Spleen (tissue), 11 donors: ENCODE measurements around the gene MYOCD. TPM values are rescaled to one million over a fixed set of nuclear protein-coding genes. Genes with fewer than 3 reads are reported as not detected.

Experiments used
- DNase-seq: peaks from one replicate; pipeline ENCODE4 v3.0.0-alpha.2; 2020
- H3K27ac ChIP-seq, 8 donors: fragments of 200-600 bp; sonication (generic) in 7 of 8; 1 replicate in 4 of 8; 2 replicates in 4 of 8; pipeline versions ENCODE4 v1.5.0 to v1.8.0; 2016 to 2021; ENCODE audit warnings: inconsistent platforms in 4 of 8, mild to moderate bottlenecking in 4 of 8, moderate library complexity in 1 of 8
- H3K27me3 ChIP-seq, 7 donors: fragments of 200-600 bp; sonication (generic) in 6 of 7; replicated peaks in 1 of 7; 1 replicate in 4 of 7; 2 replicates in 3 of 7; pipeline versions ENCODE4 v1.5.0 to v1.8.0; 2016 to 2021; ENCODE audit warnings: inconsistent platforms in 3 of 7, mild to moderate bottlenecking in 1 of 7
- H3K36me3 ChIP-seq, 6 donors: fragments of 200-600 bp; sonication (generic) in 5 of 6; 1 replicate in 4 of 6; 2 replicates in 2 of 6; pipeline versions ENCODE4 v1.5.0 to v1.8.0; 2016 to 2021; ENCODE audit warnings: inconsistent platforms in 2 of 6
- H3K4me1 ChIP-seq, 6 donors: fragments of 200-600 bp; sonication (generic) in 5 of 6; 1 replicate in 3 of 6; 2 replicates in 3 of 6; pipeline versions ENCODE4 v1.5.0 to v1.8.0; 2016 to 2021; ENCODE audit warnings: inconsistent platforms in 3 of 6
- H3K4me3 ChIP-seq, 8 donors: fragments of 200-600 bp; sonication (generic) in 7 of 8; 1 replicate in 4 of 8; 2 replicates in 4 of 8; pipeline versions ENCODE4 v1.5.0 to v1.8.0; 2016 to 2021; ENCODE audit warnings: inconsistent platforms in 4 of 8, mild to moderate bottlenecking in 4 of 8, moderate library complexity in 2 of 8
- H3K9me3 ChIP-seq, 8 donors: fragments of 200-600 bp; sonication (generic) in 7 of 8; 1 replicate in 4 of 8; 2 replicates in 4 of 8; pipeline versions ENCODE4 v1.5.0 to v1.8.0; 2016 to 2021; ENCODE audit warnings: inconsistent platforms in 4 of 8
- CTCF ChIP-seq, 11 experiments: fragments of 200-600 bp in 7 of 11; fragments of 450-650 bp in 4 of 11; sonication (generic) in 4 of 11; IDR thresholded peaks in 8 of 11; conservative IDR thresholded peaks in 3 of 11; 1 replicate in 7 of 11; 2 replicates in 4 of 11; pipeline versions ENCODE4 v1.4.0 to v1.8.0; 2016 to 2021; ENCODE audit warnings: antibody characterized with exemption in 11 of 11, inconsistent platforms in 4 of 11, mild to moderate bottlenecking in 1 of 11
- POLR2A ChIP-seq, 3 donors: fragments of 450-650 bp; IDR thresholded peaks; one replicate each; pipeline ENCODE4 v1.5.1; 2017; ENCODE audit warnings: antibody characterized with exemption in 3 of 3, mild to moderate bottlenecking in 1 of 3
- POLR2AphosphoS5 ChIP-seq, 3 donors: sonication (generic); formaldehyde crosslinking; IDR thresholded peaks; one replicate each; pipeline ENCODE4 v1.5.1; 2017; ENCODE audit warnings: antibody characterized with exemption in 3 of 3
- WGBS, 5 donors: extraction: QIAGEN DNeasy Blood & Tissue Kit in 3 of 5; methylation state at CpG; one replicate each; pipeline versions ENCODE4 v1.1.5 to v1.1.7; 2013 to 2018; 5-methylcytosine and 5-hydroxymethylcytosine counted together
- intact Hi-C: fragments of 100-400 bp; cut with DNase I; formaldehyde crosslinking; loops from one replicate; pipeline ENCODE4 v1.15.0; 2023; ENCODE audit warnings: low total_unique reads
- polyA plus RNA-seq, 3 donors: library from polyadenylated mRNA; stranded (reverse); fragments of 200-250 nt; gene quantifications; one replicate each; pipeline ENCODE4 v1.2.1, GENCODE V29; 2013
- total RNA-seq, 7 donors: library from RNA; depleted of rRNA in 3 of 7; stranded (reverse); fragments of >200 nt in 3 of 7; fragmentation: NEBNext Ultra II Directional in 4 of 7; extraction: Animal tissue kit (Norgen Biotek cat#: 25700) in 4 of 7; gene quantifications; one replicate each; pipeline versions ENCODE4 v1.1.0 to v1.2.1, GENCODE V29; 2016 to 2021
- donor health status: healthy with polysubstance abuse.
- donor health status: DM: no; HTN: no; CAD: no; lungs with moderate emphysema.
- donor health status: DM: no; HTN: no; CAD: no.
- donor health status: Bipolar disorder and iron deficiency.
- donor health status: healthy.
- donor health status: DM: no; HTN: no; CAD: no.
- donor health status: DM: yes; HTN: yes; CAD: no.

MYOCD gene
- total and polyA plus RNA-seq, 10 donors = 0.17 to 2.5 (median 0.74) TPM

- no peak for TF ChIP-seq POLR2AphosphoS5 (IDR thresholded peaks at IDR 0.05)
- no peak for TF ChIP-seq POLR2A (IDR thresholded peaks at IDR 0.05)
- TF ChIP-seq CTCF (IDR thresholded peaks at IDR 0.05 in 8 of 11, conservative IDR thresholded peaks at IDR 0.05 in 3 of 11) = no peak
- no peak overlapping the region for H3K27ac ChIP-seq
- WGBS, 5 donors = 82 to 96% (median 86%) methylated on average over 2 of the region's 2 CpGs
- H3K4me1 ChIP-seq = no peaks in the 10 kb centered on the region
- intact Hi-C loops = no loop called here
- no peak overlapping the region for H3K4me3 ChIP-seq
- no peak for DNase-seq
- no peaks in the 10 kb centered on the region for H3K36me3 ChIP-seq
- no peaks in the 10 kb centered on the region for H3K9me3 ChIP-seq
- H3K27me3 ChIP-seq = no peaks in the 10 kb centered on the region
These were observed 60.4 kb downstream of the MYOCD start for GRCh38 chr17:12726131-12726530.

GRCh38 chr17:12727076-12727760 is 61.5 kb downstream of the MYOCD start:
- intact Hi-C loops = no loop called here
- 70 to 81% (median 78%) methylated on average over 6 of the region's 6 CpGs for WGBS, 5 donors

GRCh38 chr17:12727881-12728280 is 62.2 kb downstream of the MYOCD start:
- H3K4me1 ChIP-seq = no peaks in the 10 kb centered on the region
- no peak for DNase-seq
- intact Hi-C loops = no loop called here
- H3K9me3 ChIP-seq = no peaks in the 10 kb centered on the region
- no peaks in the 10 kb centered on the region for H3K36me3 ChIP-seq
- TF ChIP-seq POLR2A (IDR thresholded peaks at IDR 0.05) (no peak), CTCF (IDR thresholded peaks at IDR 0.05 in 8 of 11, conservative IDR thresholded peaks at IDR 0.05 in 3 of 11) (no peak), POLR2AphosphoS5 (IDR thresholded peaks at IDR 0.05) (no peak)
- no peak overlapping the region for H3K4me3 ChIP-seq
- H3K27me3 ChIP-seq = no peaks in the 10 kb centered on the region
- WGBS, 5 donors = 86 to 91% (median 90%) methylated on average over 7 of the region's 7 CpGs
- no peak overlapping the region for H3K27ac ChIP-seq

More at GRCh38 chr17:12727076-12727760, 61.5 kb downstream of the MYOCD start:
- no peak for TF ChIP-seq POLR2A (IDR thresholded peaks at IDR 0.05)
- no peak for TF ChIP-seq CTCF (IDR thresholded peaks at IDR 0.05 in 8 of 11, conservative IDR thresholded peaks at IDR 0.05 in 3 of 11)
- no peak for TF ChIP-seq POLR2AphosphoS5 (IDR thresholded peaks at IDR 0.05)
- no peaks in the 10 kb centered on the region for H3K4me1 ChIP-seq
- H3K27me3 ChIP-seq = no peaks in the 10 kb centered on the region
- H3K27ac ChIP-seq = no peak overlapping the region
- no peak for DNase-seq
- H3K9me3 ChIP-seq = no peaks in the 10 kb centered on the region
- no peak overlapping the region for H3K4me3 ChIP-seq
- H3K36me3 ChIP-seq = no peaks in the 10 kb centered on the region

GRCh38 chr17:12729086-12729485 is 63.4 kb downstream of the MYOCD start:
- H3K4me1 ChIP-seq = no peaks in the 10 kb centered on the region
- WGBS, 5 donors = 61 to 77% (median 66%) methylated on average over 5 of the region's 5 CpGs
- H3K4me3 ChIP-seq = no peak overlapping the region
- H3K27me3 ChIP-seq = no peaks in the 10 kb centered on the region
- no peak overlapping the region for H3K27ac ChIP-seq
- intact Hi-C loops = no loop called here
- no peaks in the 10 kb centered on the region for H3K9me3 ChIP-seq
- TF ChIP-seq POLR2A (IDR thresholded peaks at IDR 0.05) (no peak), POLR2AphosphoS5 (IDR thresholded peaks at IDR 0.05) (no peak), CTCF (IDR thresholded peaks at IDR 0.05 in 8 of 11, conservative IDR thresholded peaks at IDR 0.05 in 3 of 11) (no peak)
- no peaks in the 10 kb centered on the region for H3K36me3 ChIP-seq
- no peak for DNase-seq
